Psoas muscle (tissue), 8 donors: ENCODE results near the gene EPHB2. TPM values are rescaled to one million over a fixed set of nuclear protein-coding genes. Genes with fewer than 3 reads are reported as not detected.

ENCODE experiments used
- ATAC-seq, 4 donors: fragments of 200-7000 bp; cut with Tn5 transposase; one replicate each; pipeline ENCODE4 v1.9.1; 2020; ENCODE audit warnings: moderate library complexity in 3 of 4, mild to moderate bottlenecking in 2 of 4
- DNase-seq, 2 donors: peaks; one replicate each; pipeline ENCODE4 v3.0.0-alpha.2; 2020
- H3K27ac ChIP-seq: fragments of 200-600 bp; one replicate; pipeline ENCODE4 v1.8.0; 2022
- H3K27me3 ChIP-seq, 3 donors: fragments of 200-600 bp in 1 of 3; one replicate each; pipeline versions ENCODE4 v1.6.1 to v1.8.0; 2013 to 2022; ENCODE audit warnings: low read length in 2 of 3, mild to moderate bottlenecking in 2 of 3, moderate library complexity in 1 of 3; ENCODE audit not compliant: insufficient read depth in 3 of 3
- H3K36me3 ChIP-seq, 2 donors: fragments of 200-600 bp in 1 of 2; one replicate each; pipeline versions ENCODE4 v1.6.1 to v1.8.0; 2013 to 2022; ENCODE audit warnings: low read depth in 1 of 2, mild to moderate bottlenecking in 1 of 2, moderate library complexity in 1 of 2; ENCODE audit not compliant: insufficient read depth in 1 of 2
- H3K4me1 ChIP-seq: fragments of 200-600 bp; one replicate; pipeline ENCODE4 v1.8.0; 2022
- H3K4me3 ChIP-seq: fragments of 200-600 bp; one replicate; pipeline ENCODE4 v1.8.0; 2022; ENCODE audit warnings: mild to moderate bottlenecking
- H3K9me3 ChIP-seq: fragments of 200-600 bp; one replicate; pipeline ENCODE4 v1.8.0; 2022
- WGBS, 3 donors: extraction: QIAGEN DNeasy Blood & Tissue Kit; methylation state at CpG; one replicate each; pipeline versions ENCODE4 v1.1.6 to v1.1.7; 2013; 5-methylcytosine and 5-hydroxymethylcytosine counted together
- intact Hi-C, 2 donors: fragments of 100-400 bp; cut with DNase I; formaldehyde crosslinking; loops; one replicate each; pipeline versions ENCODE4 v1.11.0 to v1.14.2; 2022
- polyA plus RNA-seq, 3 donors: library from polyadenylated mRNA; stranded (reverse); fragments of 200-250 nt; gene quantifications; one replicate each; pipeline ENCODE4 v1.2.3, GENCODE V29; 2013
- total RNA-seq, 4 donors: library from RNA; stranded (reverse); fragmentation: NEBNext Ultra II Directional in 2 of 4; extraction: Animal tissue kit (Norgen Biotek cat#: 25700) in 2 of 4; gene quantifications; one replicate each; pipeline versions ENCODE4 v1.2.1 to v1.2.4, GENCODE V29; 2021 to 2023
- TF ChIP-seq, protein P1 (sequence below): fragments of 200-600 bp; IDR thresholded peaks from one replicate; pipeline ENCODE4 v1.8.0; 2022; ENCODE audit warnings: antibody characterized with exemption
- donor health status: healthy with polysubstance abuse.
- donor health status: DM: no; HTN: no; CAD: no; lungs with moderate emphysema.
- donor health status: Bipolar disorder and iron deficiency.
- donor health status: healthy.
- donor health status: DM: yes; HTN: yes; CAD: no.
- donor health status: DM: no; HTN: no; CAD: no.
- donor health status: DM: no; HTN: no; CAD: no.
- donor health status: DM: yes; HTN: yes; CAD: no.

EPHB2 gene
- total and polyA plus RNA-seq, 7 donors, result 0.06 to 2.1 (median 0.48) TPM; not detected in 1

GRCh38 chr1:22914633-22915217 lies 204.1 kb downstream of the EPHB2 start:
- peaks cover 0 to 37% (median 16%) of the 10 kb centered on the region in 3 donors for H3K27me3 ChIP-seq
- H3K4me1 ChIP-seq, result no peaks in the 10 kb centered on the region
- 82 to 87% (median 84%) methylated on average over 8 of the region's 8 CpGs for WGBS, 3 donors
- ATAC-seq (no peak), DNase-seq (peak in 1 of 2 donors; percentile 13)
- H3K27ac ChIP-seq, result no peak overlapping the region
- intact Hi-C loops, result no loop called here
- H3K36me3 ChIP-seq, result no peaks in the 10 kb centered on the region
- no peak overlapping the region for H3K4me3 ChIP-seq
- H3K9me3 ChIP-seq, result no peaks in the 10 kb centered on the region
- TF ChIP-seq, protein P1, sequence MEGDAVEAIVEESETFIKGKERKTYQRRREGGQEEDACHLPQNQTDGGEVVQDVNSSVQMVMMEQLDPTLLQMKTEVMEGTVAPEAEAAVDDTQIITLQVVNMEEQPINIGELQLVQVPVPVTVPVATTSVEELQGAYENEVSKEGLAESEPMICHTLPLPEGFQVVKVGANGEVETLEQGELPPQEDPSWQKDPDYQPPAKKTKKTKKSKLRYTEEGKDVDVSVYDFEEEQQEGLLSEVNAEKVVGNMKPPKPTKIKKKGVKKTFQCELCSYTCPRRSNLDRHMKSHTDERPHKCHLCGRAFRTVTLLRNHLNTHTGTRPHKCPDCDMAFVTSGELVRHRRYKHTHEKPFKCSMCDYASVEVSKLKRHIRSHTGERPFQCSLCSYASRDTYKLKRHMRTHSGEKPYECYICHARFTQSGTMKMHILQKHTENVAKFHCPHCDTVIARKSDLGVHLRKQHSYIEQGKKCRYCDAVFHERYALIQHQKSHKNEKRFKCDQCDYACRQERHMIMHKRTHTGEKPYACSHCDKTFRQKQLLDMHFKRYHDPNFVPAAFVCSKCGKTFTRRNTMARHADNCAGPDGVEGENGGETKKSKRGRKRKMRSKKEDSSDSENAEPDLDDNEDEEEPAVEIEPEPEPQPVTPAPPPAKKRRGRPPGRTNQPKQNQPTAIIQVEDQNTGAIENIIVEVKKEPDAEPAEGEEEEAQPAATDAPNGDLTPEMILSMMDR, result no peak

- 57 to 60% (median 59%) methylated on average over 7 of the region's 7 CpGs for WGBS, 3 donors
- DNase-seq, result peak in 1 of 2 donors; percentile 4
- no peaks in the 10 kb centered on the region for H3K4me1 ChIP-seq
- no peaks in the 10 kb centered on the region for H3K9me3 ChIP-seq
- no peak overlapping the region for H3K27ac ChIP-seq
- H3K36me3 ChIP-seq, result no peaks in the 10 kb centered on the region
- H3K4me3 ChIP-seq, result no peak overlapping the region
- intact Hi-C loops, result no loop called here
- peaks cover 0 to 37% (median 14%) of the 10 kb centered on the region in 3 donors for H3K27me3 ChIP-seq
- TF ChIP-seq, protein P1, result no peak
- ATAC-seq, result no peak
Measured at GRCh38 chr1:22915231-22915630, 204.6 kb downstream of the EPHB2 start.

- H3K27ac ChIP-seq, result no peak overlapping the region
- no peak overlapping the region for H3K4me3 ChIP-seq
- H3K4me1 ChIP-seq, result no peaks in the 10 kb centered on the region
- H3K9me3 ChIP-seq, result no peaks in the 10 kb centered on the region
- DNase-seq (peak in 1 of 2 donors; percentile 13), ATAC-seq (no peak)
- H3K27me3 ChIP-seq, result peaks cover 0 to 37% (median 13%) of the 10 kb centered on the region in 3 donors
- no peaks in the 10 kb centered on the region for H3K36me3 ChIP-seq
- TF ChIP-seq, protein P1, result no peak
- intact Hi-C loops, result no loop called here
- 28 to 42% (median 29%) methylated on average over 15 of the region's 15 CpGs for WGBS, 3 donors
Measured at GRCh38 chr1:22915816-22916470, 205.3 kb downstream of the EPHB2 start.

DNA sequence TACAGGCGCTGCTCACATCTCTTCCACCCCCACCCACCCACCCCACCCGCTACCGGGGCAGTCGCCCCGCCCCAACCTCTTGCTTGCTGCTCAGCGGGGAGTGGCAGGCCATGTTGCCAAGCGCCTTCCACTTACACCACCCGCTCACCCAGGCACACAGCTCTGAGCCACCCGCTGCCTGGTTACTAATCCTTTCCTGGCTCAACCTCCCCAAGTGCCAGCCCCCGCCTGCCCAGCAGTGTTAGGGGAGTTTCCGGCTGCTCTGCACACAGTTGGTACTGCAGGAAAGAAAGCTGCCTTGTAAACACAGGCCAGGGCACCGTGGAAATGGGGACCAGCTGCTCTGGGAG lies 205.8 kb downstream of the EPHB2 start:
- H3K4me1 ChIP-seq, result no peaks in the 10 kb centered on the region
- WGBS, 3 donors, result 31 to 38% (median 38%) methylated on average over 8 to 12 of the region's 12 CpGs
- peak in 1 of 2 donors; percentile 44 for DNase-seq
- TF ChIP-seq, protein P1, result no peak
- no peak overlapping the region for H3K4me3 ChIP-seq
- H3K36me3 ChIP-seq, result no peaks in the 10 kb centered on the region
- no peaks in the 10 kb centered on the region for H3K9me3 ChIP-seq
- intact Hi-C loops, result no loop called here
- ATAC-seq, result no peak
- no peak overlapping the region for H3K27ac ChIP-seq
- H3K27me3 ChIP-seq, result peaks cover 0 to 37% (median 13%) of the 10 kb centered on the region in 3 donors
